COLO668 (cell line): ENCODE data around the gene PCGF3.
"Not testable (repeated sequence)": the region's sequence is repeated elsewhere in the genome, so short reads cannot be mapped to it uniquely, and the experiment has no call there.

Source experiments
- DNase-seq: peaks from one replicate; lab custom pipeline; 2025; ENCODE audit not compliant: unreplicated experiment; lab: John Stamatoyannopoulos, UW

Gene PCGF3

GRCh38 chr4:793941-794621 lies 88.4 kb downstream of the PCGF3 start:
- no peak for DNase-seq

DNA sequence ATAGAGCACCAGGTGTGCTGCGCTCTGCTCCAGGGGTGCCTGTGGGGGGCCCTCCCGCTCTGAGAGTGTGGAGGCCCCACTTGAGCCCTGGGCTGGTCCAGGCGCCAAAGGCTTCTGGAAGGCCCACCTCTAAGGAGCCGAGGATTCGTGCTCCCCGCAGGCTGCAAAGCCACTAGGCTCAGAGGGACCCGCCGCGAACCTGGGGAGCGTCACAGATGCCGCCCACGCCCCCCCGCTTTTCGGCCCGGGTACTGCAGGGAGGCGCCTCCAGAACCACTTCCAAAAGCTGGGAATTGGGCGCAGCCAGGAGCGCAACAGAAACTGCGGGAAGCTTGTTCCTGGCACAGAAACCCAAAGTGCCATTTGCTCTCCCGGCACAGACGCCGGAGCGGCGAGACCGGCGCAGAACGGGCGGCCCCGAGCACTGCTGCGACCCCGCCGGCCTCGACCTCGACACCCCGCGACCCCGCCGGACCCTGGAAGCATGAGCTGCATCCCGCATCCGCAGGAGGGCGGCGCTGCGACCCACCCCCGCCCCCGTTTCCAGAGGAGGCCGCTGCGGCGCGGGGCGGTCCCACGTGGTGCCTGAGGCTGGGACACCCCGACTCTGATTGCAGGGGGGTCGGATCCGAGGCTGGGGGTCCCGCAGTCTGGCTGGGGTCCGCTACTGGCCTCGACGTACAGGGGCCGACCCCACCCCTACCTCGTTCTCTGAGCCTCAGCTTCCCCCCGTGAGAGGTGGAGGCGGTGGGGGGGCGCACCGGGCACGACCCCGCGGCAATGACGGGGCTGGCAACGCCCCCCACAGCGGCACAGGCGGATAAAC lies 89.5 kb downstream of the PCGF3 start:
- DNase-seq, result no peak

DNA sequence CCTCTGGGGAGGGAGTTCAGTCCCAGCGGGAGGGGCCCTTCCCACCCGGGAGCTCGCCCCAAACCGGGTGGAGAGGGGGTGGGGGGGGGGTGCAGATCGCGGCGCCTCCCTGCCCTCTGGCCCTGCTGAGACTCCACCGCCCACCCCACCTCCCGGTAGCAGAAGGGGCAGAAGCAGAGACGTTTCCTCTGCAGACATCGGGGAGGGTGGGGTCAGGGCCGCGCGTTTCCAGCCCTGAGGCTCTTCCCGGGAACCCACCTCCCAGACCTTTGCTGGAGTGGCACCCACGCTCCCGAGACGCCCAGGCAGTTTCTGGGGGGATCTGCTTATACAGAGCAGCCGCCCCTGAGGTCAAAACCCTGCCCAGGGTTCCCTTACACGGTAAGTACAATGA lies 90.1 kb downstream of the PCGF3 start:
- no peak for DNase-seq

DNA sequence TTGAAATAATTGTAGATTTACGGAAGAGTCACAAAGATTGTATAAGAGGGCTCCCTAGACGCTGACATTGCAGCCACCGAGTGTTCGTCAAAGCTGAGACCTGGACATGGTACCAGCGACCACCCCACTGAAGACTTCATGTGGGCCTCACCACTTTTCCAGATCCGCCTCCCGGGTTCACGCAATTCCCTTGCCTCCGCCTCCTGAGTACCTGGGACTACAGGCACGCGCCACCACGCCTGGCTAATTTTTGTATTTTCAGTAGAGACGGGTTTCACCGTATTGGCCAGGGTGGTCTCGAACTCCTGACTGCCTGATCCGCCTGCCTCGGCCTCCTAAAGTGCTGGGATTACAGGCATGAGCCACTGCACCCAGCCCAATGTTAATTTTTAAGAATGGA lies 90.6 kb downstream of the PCGF3 start:
- DNase-seq, result no peak

- peak; percentile 65 for DNase-seq
Observed at GRCh38 chr4:797066-797465, 91.4 kb downstream of the PCGF3 start.

- peak; percentile 21 for DNase-seq
Observed at GRCh38 chr4:801436-802124, 95.9 kb downstream of the PCGF3 start.

- no peak for DNase-seq
Observed at GRCh38 chr4:803884-804283, 98.3 kb downstream of the PCGF3 start.

- no peak for DNase-seq
Observed at GRCh38 chr4:804804-805203, 99.2 kb downstream of the PCGF3 start.

DNA sequence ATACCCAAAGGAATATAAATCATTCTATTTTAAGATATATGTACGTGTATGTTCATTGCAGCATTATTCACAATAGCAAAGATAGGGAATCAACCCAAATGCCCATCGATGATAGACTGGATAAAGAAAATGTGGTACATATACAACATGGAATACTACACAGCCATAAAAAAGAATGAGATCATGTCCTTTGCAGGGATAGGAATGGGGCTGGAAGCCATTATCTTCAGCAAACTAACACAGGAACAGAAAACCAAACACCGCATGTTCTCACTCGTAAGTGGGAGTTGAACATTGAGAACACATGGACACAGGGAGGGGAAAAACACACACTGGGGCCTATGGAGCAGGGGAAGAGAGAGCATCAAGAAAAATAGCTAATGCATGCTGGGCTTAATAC lies 101.3 kb downstream of the PCGF3 start:
- DNase-seq, result not testable (repeated sequence)

GRCh38 chr4:807792-808191 lies 102.2 kb downstream of the PCGF3 start:
- DNase-seq, result no peak

DNA sequence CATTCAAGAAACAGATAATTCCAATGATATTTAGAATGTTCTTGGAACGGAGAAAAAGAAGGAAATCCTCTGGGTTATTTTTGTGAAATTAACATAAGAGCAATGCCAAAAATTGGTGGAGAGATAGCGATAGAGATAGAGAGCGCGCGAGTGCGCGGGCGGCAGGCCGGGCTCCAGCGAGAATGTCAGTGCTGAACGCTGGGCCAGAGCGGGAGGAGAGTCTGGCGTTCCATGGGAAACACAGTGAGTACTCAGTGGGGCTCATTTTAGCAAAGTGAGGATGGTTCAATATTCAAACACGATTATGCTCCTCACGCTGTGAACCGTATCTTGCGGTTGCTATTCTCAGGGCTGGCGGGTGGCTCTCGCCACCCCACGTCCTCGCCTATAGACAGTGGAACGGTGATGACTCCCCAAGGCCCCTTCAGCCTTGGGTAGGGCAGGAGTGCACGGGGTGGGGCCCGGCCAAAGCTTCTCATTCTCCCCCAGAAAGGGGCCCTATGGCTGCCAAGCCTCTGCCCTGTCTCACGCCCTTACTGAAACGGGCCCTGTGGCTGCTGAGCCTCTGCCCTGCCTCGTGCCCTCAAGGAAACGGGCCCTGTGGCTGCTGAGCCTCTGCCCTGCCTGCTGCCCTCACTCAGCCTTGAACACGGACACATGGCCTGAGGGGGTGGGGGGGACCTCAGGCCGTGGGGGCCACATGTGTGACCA lies 103.4 kb downstream of the PCGF3 start:
- DNase-seq, result no peak

DNA sequence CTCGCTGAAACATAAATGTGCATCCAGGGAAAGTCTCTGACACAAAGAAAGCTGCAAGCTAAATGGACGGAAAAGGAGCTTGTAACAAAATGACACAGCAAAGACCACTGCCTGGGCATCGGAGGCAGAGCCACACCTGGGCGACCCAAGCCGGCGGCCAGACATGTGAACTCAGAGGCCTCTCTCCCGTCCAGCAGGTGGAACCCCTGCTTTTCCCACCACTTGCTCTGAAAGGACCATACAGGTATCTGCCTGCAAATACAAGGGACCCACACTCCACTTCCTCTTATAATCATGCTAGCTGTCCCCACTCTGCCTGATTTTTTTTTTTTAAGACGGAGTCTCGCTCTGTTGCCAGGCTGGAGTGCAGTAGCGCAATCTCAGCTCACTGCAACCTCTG lies 108.3 kb downstream of the PCGF3 start:
- peak; percentile 11 for DNase-seq

GRCh38 chr4:814312-814850 lies 108.7 kb downstream of the PCGF3 start:
- DNase-seq, result no peak

- DNase-seq, result peak; percentile 15
Observed at GRCh38 chr4:815464-816146, 110.0 kb downstream of the PCGF3 start.

GRCh38 chr4:818106-818921 lies 112.7 kb downstream of the PCGF3 start:
- no peak for DNase-seq

DNA sequence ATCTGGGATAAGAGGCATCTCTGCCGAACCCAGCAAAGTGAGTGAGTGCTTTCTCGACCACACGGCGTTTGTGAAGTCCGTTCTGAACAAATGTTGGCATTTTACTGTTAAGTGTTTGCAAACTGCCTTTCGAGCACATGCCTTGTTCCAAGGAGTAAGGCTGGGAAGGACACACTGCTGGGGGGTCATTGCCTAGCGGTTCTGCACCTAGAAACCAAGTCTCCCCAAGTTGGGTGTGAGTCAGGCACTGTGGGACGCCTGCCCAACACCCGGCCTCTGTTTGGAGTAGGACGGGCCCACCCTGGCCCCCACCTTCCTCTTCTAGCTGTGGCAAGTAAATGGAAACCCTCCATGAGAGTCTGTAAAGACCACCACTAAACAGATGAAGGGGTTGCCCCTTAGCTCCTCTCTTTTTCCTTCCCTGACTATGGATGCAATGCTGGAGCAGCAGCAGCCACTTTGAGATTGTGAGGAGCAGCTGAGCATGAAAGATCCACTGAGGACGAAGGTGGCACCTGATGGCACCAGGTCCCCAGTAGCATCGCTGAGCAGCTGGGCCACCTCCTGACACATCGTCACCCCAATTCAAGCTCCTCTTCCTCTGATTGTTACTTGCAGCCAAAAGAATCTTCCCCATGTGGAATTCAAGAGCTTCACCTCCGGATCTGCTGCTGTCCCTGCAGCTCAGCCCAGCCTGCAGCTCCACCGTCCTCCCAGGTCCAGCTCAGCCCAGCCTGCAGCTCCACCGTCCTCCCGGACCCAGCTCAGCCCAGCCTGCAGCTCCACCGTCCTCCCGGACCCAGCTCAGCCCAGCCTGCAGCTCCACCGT lies 114.0 kb downstream of the PCGF3 start:
- DNase-seq, result no peak
